Lower leg skin (tissue), 4 donors: ENCODE results near the gene TMOD4. TPM values are rescaled to one million over a fixed set of nuclear protein-coding genes. Genes with fewer than 3 reads are reported as not detected.

Experiments
- DNase-seq, 2 donors: peaks; one replicate each; pipeline ENCODE4 v3.0.0-alpha.2; 2019; ENCODE audit warnings: low spot score in 2 of 2
- H3K4me3 ChIP-seq: fragments of 200-600 bp; sonication (generic); 2 replicates; pipeline ENCODE4 v1.5.1; 2017; ENCODE audit warnings: mild to moderate bottlenecking, low read depth; ENCODE audit not compliant: poor library complexity, severe bottlenecking
- CTCF ChIP-seq, 3 donors: fragments of 450-650 bp; IDR thresholded peaks; one replicate each; pipeline ENCODE4 v1.5.1; 2016; ENCODE audit warnings: antibody characterized with exemption in 3 of 3, mild to moderate bottlenecking in 3 of 3, moderate library complexity in 2 of 3
- POLR2A ChIP-seq, 2 donors: fragments of 450-650 bp; IDR thresholded peaks; one replicate each; pipeline ENCODE4 v1.6.1; 2016 to 2017; ENCODE audit warnings: antibody characterized with exemption in 2 of 2, mild to moderate bottlenecking in 1 of 2, moderate library complexity in 1 of 2
- WGBS, 2 donors: methylation state at CpG; one replicate each; pipeline ENCODE4 v1.1.5; 2018; 5-methylcytosine and 5-hydroxymethylcytosine counted together
- intact Hi-C: fragments of 100-400 bp; cut with DNase I; formaldehyde crosslinking; loops from one replicate; pipeline ENCODE4 v1.15.0; 2023; ENCODE audit warnings: low total_unique reads
- total RNA-seq, 4 donors: library from RNA; depleted of rRNA; stranded (reverse); fragments of >200 nt; gene quantifications; one replicate each; pipeline ENCODE4 v1.1.0, GENCODE V29; 2016

Gene TMOD4
- total RNA-seq, 4 donors from 2014 or later, result 0.49 TPM; not detected in 3

GRCh38 chr1:151147132-151147503 lies 28.7 kb downstream of the TMOD4 start:
- DNase-seq, result no peak
- intact Hi-C loops, result no loop called here
- peak overlapping the region; percentile 56 for H3K4me3 ChIP-seq
- WGBS, 2 donors, result 6 to 7% methylated on average over 7 of the region's 7 CpGs
- no peak for TF ChIP-seq POLR2A (IDR thresholded peaks at IDR 0.05)
- TF ChIP-seq CTCF (IDR thresholded peaks at IDR 0.05), result no peak

- intact Hi-C loops, result no loop called here
- TF ChIP-seq POLR2A (IDR thresholded peaks at IDR 0.05) (peak in 1 of 2 donors; percentile 25), CTCF (IDR thresholded peaks at IDR 0.05) (no peak)
- DNase-seq, result peak; percentile 93 to 99
- peak within 1 kb of the TSS; percentile 56 for H3K4me3 ChIP-seq
- 0 to 1% methylated on average over 51 to 59 of the region's 61 CpGs for WGBS, 2 donors
These were observed 29.2 kb downstream of the TMOD4 start, which contains the start of gene SEMA6C for GRCh38 chr1:151146412-151147131. Gene SEMA6C (minus strand): TSS chr1:151146631. CDS start chr1:151142621, 4,010 bp downstream.

GRCh38 chr1:151146072-151146411 lies 29.7 kb downstream of the TMOD4 start:
- DNase-seq, result peak in 1 of 2 donors; percentile 86
- TF ChIP-seq CTCF (IDR thresholded peaks at IDR 0.05) (no peak), POLR2A (IDR thresholded peaks at IDR 0.05) (no peak)
- 0 to 1% methylated on average over 24 to 25 of the region's 26 CpGs for WGBS, 2 donors
- intact Hi-C loops, result no loop called here
- peak overlapping the region; percentile 56 for H3K4me3 ChIP-seq

GRCh38 chr1:151145304-151146071 lies 30.3 kb downstream of the TMOD4 start:
- intact Hi-C loops, result no loop called here
- H3K4me3 ChIP-seq, result peak overlapping the region; percentile 56
- WGBS, 2 donors, result 14 to 16% methylated on average over 38 to 43 of the region's 43 CpGs
- TF ChIP-seq POLR2A (IDR thresholded peaks at IDR 0.05), result no peak
- no peak for TF ChIP-seq CTCF (IDR thresholded peaks at IDR 0.05)
- DNase-seq, result peak in 1 of 2 donors; percentile 90

GRCh38 chr1:151144474-151145303 lies 31.1 kb downstream of the TMOD4 start:
- intact Hi-C loops, result no loop called here
- no peak overlapping the region for H3K4me3 ChIP-seq
- peak in 1 of 2 donors; percentile 73 for DNase-seq
- TF ChIP-seq POLR2A (IDR thresholded peaks at IDR 0.05) (no peak), CTCF (IDR thresholded peaks at IDR 0.05) (no peak)
- WGBS, 2 donors, result 56 to 58% methylated on average over 7 of the region's 7 CpGs
